Epithelial cell of proximal tubule (primary cell): ENCODE measurements around the gene FOXO6. TPM values are rescaled to one million over a fixed set of nuclear protein-coding genes. Genes with fewer than 3 reads are reported as not detected.

Source experiments
- DNase-seq: peaks from one replicate; pipeline ENCODE4 v3.0.0-alpha.2; 2011; ENCODE audit warnings: low read depth
- H3K4me3 ChIP-seq: 2 replicates; pipeline ENCODE4 v1.5.1; 2011; ENCODE audit warnings: low read depth, mild to moderate bottlenecking, low read length
- total RNA-seq: library from RNA; depleted of rRNA; stranded (reverse); fragments of >200 nt; gene quantifications from 2 replicates; pipeline ENCODE4 v1.2.3, GENCODE V29; 2015
- TF ChIP-seq, protein P1 (sequence below): conservative IDR thresholded peaks from 2 replicates; pipeline ENCODE4 v1.5.1; 2012; ENCODE audit warnings: low read depth, mild to moderate bottlenecking, low read length

FOXO6 gene
- total RNA-seq, 1 donor from 2014 or later: 0.52 TPM

DNA sequence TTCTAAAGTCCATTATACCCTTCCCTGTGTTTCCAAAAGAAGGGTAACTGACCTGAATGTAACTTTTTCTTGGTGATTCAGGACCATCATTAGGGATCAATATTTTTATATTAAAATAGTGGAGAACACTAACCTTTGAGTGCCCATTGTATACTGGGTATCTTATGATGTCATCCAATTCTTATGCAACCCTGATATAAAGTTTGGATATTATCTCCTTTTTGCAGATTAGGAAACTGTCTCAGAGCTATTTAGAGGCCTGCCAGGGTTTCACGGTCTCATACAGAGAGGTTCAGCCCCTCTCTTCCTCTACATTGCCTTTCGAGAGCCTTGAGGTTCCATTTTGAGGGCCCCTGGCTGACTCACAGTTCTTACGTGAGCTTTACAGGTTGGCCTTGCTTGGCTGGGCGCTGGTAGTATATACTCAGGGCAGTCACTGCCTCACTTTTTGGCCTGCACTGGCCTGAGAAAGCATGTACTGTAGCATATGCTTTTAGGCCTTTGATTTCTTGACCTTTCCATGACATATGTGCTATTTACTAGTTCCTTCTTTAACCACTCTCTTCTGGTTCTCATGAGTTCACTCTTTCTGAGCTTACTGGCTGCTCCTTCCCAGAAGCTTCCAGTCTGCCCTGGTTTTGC is 15.7 kb upstream of the FOXO6 start:
- TF ChIP-seq, protein P1, sequence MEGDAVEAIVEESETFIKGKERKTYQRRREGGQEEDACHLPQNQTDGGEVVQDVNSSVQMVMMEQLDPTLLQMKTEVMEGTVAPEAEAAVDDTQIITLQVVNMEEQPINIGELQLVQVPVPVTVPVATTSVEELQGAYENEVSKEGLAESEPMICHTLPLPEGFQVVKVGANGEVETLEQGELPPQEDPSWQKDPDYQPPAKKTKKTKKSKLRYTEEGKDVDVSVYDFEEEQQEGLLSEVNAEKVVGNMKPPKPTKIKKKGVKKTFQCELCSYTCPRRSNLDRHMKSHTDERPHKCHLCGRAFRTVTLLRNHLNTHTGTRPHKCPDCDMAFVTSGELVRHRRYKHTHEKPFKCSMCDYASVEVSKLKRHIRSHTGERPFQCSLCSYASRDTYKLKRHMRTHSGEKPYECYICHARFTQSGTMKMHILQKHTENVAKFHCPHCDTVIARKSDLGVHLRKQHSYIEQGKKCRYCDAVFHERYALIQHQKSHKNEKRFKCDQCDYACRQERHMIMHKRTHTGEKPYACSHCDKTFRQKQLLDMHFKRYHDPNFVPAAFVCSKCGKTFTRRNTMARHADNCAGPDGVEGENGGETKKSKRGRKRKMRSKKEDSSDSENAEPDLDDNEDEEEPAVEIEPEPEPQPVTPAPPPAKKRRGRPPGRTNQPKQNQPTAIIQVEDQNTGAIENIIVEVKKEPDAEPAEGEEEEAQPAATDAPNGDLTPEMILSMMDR: no peak
- H3K4me3 ChIP-seq: no peak overlapping the region
- no peak for DNase-seq

DNA sequence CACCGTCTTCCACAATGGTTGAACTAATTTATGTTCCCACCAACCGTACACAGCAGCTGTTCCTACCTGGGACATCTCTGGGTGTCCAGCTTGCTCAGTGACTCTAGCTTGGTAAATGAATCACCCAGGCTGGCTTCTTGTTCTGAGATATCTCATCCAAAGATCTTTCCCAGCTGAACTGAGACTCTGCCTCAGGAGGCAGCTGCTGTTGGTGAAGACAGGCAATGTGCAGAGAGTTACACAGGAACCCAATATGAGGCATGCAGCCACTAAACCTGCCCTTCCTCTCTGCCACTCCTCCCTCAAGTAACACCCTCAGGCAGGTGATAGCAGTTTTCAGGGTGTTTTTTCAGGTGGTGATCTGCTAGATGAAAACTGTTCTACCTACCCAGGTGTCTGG is 14.0 kb upstream of the FOXO6 start:
- TF ChIP-seq, protein P1: no peak
- no peak for DNase-seq
- H3K4me3 ChIP-seq: no peak overlapping the region

DNA sequence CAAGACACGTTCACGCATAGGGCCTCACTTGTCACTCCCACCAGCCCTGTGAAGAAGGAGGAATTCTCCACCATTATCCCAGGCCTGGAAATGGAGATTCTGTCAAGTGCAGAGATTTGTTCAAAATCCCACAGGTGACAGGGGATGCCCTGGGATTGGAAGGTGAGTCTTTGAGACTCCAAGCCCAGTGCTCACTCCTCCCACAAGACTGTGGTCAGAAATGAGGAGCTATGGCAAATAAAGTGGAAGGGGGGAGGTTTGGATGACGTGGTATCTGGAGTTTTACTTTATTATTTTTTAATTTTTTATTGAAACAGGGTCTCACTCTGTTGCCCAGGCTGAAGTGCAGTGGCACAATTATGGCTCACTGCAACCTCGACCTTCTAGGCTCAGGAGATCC is 12.8 kb upstream of the FOXO6 start:
- DNase-seq: no peak
- no peak overlapping the region for H3K4me3 ChIP-seq
- TF ChIP-seq, protein P1: no peak

DNA sequence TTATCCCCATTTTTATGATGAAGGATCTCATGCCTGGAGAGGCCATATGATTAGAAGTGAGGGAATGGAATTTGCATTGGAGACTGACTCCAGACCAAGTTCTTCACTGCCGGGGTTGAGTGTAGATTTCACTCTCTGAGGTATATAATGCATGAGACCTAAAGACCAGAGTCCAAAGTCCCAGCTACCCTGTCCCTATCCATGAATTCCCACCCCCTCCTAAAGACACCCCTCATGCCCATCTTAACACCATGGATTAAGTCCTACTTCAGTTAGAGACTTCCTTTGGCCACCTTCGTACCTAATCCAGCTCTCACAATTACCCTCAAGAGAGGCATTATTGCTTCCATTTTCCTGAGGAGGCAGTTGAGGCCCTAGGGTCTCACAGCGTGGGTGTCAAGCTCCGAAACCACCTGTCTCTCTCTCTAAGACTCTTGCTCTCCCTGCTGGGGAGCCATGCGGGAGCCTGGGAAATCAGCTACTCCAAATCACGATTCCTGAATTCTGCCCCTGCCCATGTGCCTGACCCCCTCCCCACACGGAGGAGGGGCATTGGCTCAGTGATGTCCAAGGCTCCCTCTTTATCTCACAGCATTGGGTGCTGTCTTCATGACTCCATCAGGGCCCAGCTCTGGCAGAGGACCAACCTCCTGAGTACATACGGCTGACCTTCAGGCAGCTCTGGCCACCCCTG is 11.7 kb upstream of the FOXO6 start:
- H3K4me3 ChIP-seq: no peak overlapping the region
- TF ChIP-seq, protein P1: no peak
- no peak for DNase-seq

DNA sequence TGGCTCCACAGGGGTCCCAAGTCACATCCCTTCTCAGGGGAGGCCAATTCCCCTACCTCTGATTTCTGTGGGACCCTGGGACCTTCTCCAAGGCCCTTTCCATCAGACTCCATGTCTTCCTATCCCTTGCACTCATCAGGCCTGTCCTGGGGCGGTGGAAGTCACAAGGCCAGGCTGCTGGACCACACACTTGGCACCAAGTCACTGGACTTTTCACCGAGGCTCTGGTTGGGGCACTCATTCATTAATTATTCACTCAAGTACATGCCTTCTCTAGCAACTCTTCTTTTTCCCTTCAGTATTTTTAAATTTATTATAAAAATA is 11.2 kb upstream of the FOXO6 start:
- TF ChIP-seq, protein P1: no peak
- DNase-seq: no peak
- H3K4me3 ChIP-seq: no peak overlapping the region

DNA sequence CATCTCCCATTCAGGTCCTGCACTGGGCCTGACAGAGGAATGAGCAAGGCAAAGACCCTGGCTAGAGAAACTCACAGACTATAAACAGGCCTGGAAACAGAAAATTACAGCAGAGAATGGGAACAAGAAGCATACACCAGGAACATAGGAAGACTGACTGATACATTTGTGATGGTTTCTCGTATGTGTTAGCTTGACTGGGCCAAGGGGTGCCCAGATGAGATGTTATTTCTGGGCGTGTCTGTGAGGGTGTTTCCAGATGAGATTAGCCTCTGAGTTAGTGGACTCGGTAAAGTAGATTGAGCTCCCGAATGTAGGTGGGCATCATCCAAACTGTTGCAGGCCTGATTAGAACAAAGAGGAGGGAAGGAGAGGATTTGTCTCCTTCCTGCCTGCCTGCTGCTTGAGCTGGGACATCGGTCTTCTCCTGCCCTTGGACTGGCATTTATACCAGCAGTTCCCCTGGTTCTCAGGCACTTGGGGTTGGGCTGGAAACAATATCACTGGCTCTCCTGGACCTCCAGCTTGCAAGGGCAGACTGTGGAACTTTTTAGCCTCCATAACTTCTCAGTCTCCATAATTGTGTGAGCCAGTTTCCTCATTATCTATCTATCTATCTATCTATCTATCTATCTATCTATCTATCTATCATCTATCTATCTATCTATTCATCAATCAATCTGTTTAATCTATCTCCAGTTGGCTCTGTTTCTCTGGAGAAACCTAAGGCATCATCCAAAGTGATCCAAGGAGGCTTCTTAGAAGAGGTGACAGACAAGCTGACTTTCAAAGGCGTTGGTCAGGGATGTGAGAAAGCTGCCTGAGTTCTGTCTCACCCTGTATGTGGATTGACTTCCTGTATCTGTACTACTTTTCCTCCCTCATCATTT is 9.7 kb upstream of the FOXO6 start:
- DNase-seq: no peak
- TF ChIP-seq, protein P1: no peak
- no peak overlapping the region for H3K4me3 ChIP-seq
